DMS53 treated with DMSO at 0.1 percent for 48 hours (cell line): ENCODE measurements around the gene SMAD3.
"Not testable (repeated sequence)": the region's sequence is repeated elsewhere in the genome, so short reads cannot be mapped to it uniquely, and the experiment has no call there.

ENCODE experiments used
- DNase-seq: peaks from one replicate; lab custom pipeline; 2025; ENCODE audit not compliant: unreplicated experiment; lab: John Stamatoyannopoulos, UW

The SMAD3 gene

DNA sequence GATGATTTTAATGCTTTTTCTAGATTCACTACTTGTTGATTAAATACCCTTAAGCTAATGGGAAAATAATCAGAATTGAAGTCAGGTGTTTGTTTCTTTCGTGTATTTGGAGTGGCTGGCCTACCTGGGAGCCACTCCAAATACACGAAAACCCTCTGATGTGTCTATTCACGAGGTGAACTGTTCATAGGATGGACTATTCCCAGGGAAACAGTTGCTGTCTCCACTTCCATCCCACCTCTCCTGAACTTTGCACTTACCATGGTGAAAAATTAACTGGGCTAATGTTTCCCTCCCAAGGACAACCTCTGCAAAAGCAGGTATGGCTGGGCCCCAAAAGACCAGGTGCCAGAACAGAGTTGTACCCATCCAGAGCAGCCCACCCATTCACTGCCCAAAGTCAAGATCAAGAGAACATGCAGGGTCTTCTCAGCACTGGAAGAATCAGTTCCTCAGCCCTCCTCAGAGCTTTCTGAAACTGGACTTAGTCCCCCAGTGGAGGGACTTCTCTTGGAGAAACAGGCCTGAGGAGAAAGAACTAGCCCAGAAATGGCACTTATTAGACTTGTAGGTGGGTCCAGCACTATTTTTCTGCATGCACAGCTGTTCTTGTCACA is 2.9 kb upstream of the SMAD3 start:
- no peak for DNase-seq

DNA sequence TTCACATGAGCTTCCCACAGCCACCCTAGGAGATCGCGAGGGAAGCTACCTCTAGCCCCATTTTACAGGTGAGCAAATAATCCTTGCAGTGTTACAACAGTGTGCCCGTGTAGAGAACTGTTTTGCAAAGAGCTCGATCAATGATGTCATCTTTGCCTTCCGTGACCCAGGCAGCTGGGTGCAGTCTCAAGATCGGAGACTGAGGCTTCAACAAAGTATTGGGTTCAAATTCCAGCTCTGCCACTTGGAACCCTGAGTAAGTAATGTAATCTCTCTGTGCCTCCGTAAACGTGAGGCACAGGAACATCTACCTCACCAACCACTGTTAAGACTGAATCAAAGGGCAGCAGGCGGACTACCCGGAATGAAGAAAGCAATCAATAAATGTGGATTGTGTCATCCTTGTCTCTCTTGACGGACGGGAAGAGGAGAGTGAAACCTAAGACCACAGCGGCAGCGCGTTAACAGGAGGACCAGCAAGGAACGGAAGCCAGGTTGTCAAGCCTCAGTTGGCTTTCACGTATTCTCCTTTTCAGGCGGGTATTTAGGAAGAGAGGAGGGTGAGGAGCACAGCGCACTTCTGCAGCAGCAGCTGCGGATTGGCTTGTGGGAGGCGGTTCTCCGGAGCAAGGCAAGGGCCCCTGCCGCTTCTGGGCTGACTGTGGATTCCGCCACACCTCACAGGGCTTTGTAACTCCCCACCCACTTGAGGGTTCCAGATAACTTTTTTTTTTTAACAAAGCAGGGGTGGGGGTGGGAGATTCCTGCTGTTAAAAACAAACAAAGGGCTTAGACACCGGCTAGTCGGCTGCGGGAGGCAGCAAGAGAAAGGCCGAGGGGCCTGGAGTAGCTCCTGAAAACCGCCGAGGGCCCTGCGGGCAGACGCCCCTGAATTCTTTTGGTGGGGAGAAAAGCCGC is 1.5 kb upstream of the SMAD3 start:
- no peak for DNase-seq

DNA sequence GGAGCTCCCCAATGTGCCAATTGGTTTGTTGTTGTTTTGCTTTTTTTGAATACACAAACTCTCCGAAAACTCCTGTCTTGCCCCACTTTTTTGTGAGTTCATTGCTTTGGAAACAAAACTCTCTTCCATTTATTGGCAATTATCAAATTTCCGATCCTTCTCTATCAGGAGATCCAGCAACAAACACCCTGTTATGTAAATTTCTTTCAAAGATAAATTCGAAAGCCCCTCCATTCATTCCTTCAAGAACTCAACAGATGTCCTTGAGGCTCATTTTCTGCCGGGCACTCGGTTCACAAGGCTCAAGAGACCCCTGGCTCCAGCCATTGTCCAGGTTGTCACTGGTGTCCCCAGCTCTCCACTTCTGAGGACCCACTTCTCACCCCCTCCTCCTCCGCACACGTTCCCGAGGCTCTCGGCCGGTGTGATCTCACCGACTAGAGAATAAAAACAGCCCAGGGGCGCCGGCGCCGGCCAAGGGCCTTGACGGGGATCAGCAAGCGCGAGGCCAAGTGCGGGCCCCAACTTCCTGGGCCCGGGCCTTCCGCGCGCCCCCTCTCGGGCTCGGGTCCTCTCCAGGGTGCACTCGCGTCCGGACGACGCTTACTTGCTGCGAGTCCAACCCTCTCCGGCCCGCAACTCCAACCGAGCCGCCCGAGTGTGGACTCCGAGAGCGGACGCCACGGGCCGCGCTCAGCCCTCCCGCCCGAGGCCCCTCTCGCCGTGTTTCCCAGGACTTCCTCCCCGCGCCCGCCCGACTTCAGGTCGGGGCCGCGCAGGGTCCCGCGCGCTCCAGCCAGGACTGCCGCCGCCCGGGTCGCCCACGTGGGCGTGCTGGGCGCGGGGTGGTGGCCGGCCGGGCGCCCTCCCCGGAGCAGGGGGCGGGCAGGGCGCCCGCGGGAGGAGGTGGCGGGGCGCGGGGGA is 533 bp upstream of the SMAD3 start:
- no peak for DNase-seq

DNA sequence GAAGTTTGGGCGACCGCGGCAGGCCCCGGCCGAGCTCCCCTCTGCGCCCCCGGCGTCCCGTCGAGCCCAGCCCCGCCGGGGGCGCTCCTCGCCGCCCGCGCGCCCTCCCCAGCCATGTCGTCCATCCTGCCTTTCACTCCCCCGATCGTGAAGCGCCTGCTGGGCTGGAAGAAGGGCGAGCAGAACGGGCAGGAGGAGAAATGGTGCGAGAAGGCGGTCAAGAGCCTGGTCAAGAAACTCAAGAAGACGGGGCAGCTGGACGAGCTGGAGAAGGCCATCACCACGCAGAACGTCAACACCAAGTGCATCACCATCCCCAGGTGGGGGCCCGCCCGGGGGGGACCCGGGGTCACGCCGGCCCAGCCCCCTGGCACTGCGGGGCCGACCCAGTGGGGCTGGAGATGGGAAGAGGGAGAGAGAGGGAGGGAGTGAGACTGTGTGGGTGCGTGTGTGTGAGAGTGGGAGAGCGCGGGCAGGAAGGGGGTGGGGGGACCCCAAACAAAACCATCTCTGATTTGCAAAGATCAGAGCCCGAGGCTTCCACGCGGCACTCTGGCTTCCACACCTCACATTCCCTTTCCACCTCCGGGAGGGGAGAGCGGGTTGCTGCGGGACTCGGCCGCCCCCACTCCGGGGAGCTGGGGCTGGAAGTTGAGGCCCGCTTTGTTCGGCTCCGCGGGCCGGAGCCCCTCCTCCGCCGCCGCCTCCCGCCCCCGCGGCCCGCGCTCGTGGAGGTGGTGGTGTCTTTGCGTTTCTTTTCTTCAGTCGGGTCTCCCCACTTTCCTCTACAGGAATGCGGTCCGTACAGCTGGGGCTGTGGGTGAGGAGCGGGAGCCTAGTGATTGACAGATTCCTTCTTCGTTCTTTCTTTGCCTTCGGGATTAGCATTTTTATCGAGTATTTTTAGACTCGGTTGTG is 898 bp downstream of the SMAD3 start:
- no peak for DNase-seq

GRCh38 chr15:67066959-67067853 is 1.8 kb downstream of the SMAD3 start:
- DNase-seq = no peak

DNA sequence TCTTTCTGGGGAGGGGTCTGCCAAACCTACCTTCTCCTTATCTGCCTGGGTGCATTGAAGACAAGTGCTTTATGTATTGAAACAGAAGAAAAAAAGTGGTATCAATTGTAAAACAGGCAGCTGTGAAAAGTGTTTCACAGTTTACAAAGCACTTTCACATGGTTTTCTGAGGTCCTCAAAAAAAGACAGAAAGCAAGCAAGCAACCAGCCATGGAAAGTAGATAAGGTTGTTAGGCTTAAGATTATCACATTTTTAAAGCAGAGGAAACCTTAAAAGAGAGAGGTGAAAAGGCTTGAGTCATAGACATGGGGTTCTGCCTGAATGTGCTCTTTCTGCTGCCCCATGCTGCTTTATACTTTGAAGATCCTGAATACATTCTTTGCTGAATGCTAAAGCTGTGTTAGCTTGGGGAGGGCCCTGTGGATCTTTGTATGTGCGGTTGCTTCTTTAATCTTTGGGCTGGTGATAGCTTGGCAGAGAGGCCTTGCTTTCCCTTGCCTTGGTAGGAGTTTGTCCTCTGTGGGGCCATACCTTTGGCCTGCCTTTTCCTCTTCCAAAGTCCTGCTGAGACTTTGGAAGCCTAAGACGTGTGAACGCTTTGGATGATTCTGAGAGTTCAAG is 2.6 kb downstream of the SMAD3 start:
- no peak for DNase-seq

- no peak for DNase-seq
Observed at GRCh38 chr15:67068710-67069400, 3.5 kb downstream of the SMAD3 start.

DNA sequence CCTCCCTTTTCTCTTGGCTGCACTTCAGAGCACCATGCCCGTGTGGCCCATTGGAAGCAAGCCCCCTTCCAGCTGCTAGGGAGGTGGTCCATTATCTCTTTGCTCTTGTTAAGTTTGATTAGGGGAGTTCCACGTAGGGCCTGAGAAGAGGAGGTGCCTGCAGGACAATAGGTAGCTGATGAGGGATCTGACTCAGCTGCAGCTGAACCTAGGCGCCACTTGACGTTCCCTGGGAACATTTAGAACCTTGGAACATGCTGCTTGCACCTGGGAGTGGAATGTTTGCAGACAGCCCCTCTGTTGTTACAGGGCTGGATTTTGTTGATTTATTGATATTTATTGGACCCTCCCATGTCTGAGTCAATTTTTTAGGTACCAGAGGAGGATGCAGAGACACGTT is 4.7 kb downstream of the SMAD3 start:
- DNase-seq = no peak

DNA sequence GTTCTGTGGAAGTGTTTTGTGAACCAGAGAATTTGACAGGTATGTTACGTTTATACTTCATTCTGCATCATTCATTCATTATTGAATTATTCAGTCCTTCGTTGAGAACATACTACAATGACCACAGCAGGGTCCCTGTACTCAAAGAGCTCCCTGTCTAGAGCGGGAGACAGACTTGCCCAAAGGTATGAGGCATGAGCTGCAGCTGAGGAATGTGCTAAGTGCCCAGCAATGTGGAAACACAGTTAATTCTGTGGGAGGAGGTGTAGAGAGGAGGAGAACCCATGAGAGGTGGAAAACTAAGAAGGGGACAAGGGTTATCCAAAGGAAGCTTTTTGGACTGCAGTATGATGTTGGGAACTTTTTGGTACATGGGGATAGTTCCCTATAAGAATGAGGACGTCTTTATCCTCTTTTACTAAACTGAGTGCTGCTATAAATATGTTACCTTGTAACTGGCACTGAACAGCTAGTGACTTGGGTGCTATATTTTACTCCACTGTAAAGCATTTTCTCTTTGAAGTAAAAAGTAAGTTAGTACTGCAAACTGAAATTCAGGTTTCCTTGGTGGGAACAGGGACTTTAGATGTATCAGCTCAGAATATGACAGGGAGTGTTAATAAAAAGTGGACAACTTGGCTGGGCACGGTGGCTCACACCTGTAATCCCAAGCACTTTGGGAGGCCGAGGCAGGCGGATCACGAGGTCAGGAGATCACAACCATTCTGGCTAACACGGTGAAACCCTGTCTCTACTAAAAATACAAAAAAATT is 5.7 kb downstream of the SMAD3 start:
- no peak for DNase-seq

DNA sequence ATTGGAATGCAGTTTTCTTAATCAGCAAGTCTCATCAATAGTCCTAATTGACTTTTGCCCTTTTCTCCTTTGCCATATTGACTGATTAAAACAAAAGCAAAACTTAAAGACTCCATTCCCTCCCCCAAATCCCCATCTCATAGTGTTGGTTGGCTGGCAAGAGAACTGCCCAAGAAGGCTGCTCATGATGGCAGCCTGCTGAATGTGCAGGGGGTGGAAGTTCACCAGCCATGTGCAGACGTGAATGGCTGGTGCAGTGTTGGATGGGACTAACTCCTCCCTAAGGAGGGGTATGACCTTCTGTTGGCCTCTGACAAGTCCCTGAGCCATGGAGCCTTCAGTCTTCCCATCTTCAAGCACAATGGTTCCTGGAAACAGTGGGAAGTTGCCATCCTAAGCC is 7.0 kb downstream of the SMAD3 start:
- DNase-seq = no peak

- no peak for DNase-seq
Observed at GRCh38 chr15:67072958-67073357, 7.6 kb downstream of the SMAD3 start.

DNA sequence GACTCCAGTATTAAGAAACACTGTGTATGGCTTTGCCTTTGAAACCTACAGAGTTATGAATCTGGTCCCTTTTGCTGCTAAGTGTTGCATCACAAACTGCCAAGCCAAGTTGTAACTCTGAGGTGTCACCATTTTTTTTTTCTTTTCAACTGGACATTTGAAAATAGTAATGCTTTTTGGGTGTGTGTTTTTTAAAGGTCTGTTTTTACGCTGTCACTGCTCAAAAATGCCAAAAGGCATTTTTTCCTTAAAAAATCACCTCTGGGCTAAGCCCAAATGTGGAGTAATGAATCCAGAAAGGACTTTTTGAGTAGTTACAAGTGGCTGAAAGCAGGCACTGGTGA is 9.5 kb downstream of the SMAD3 start:
- no peak for DNase-seq

DNA sequence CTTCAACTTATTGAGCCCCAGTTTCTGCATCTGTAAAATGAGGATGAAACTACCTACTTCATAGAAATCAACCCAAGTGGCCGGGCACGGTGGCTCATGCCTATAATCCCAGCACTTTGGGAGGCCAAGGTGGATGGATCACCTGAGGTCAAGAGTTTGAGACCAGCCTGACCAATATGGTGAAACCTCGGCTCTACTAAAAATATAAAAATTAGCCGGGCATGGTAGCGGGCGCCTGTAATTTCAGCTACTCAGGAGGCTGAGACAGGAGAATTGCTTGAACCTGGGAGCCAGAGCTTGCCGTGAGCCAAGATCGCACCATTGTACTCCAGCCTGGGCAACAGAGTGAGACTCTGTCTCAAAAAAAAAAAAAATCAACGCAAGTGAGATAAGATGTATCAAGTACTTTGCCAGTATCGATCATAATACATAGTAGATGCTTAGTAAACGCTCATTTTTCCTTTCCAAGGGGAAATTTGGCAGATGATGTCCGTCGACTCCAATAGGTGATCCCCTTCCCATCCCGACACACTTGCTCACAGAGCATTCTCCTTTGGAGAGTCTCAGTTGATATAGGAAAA is 10.2 kb downstream of the SMAD3 start:
- not testable (repeated sequence) for DNase-seq

DNA sequence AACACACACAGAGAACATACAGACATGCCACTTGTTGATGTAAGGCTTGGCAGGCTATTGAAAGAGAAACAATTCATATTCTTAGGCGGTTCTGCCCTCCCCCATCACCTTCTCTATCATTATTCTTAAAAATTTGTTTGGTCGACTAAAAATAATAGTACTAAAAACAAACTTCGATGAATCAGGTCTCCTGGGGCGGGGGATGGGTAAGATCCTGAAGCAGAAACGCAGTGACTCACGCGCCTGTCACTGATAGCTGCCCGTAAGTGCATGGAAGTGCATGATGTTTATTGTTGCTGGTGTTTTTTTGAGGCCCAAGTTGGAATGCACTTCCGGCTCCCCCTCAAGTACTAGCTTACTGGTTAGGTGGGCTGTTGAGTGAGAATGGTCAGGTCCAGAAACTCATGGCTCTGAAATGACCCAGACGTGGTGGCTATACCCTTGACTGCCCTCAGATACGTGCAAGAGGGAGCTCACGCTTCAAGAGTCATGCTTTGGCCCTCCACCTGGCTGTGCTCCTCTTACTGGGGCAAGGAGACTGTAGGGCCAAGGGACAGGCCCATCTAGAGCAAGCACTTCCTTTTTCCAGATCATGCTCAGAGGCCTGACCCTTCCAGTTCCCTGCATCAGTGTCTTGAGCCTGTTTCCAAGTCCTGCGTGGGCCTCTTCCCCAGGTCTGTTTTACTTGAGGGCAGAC is 10.9 kb downstream of the SMAD3 start:
- DNase-seq = no peak

- DNase-seq = no peak
Observed at GRCh38 chr15:67077641-67078215, 12.3 kb downstream of the SMAD3 start.

DNA sequence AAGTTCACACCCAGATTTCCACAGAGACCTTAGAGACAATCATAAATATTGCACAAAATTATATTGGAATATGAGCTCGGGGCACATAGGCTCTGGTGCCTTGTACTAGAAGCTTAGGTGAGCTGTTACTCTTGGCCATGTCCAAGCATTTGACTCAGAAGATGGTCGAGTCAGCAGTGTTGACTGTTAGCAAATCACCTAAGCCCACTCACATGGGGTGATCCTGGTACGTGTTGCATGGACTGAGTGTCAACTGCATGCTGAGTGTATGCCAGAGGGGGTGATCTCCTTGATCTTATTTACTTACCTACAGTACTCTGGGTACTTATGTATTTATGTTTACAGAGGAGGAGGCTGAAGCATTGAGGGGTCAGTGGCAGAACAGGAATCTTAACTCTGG is 14.0 kb downstream of the SMAD3 start:
- no peak for DNase-seq
